GM19324 (cell line): ENCODE results near the gene POR.
"Not testable (repeated sequence)": the region's sequence is repeated elsewhere in the genome, so short reads cannot be mapped to it uniquely, and the experiment has no call there.

ENCODE experiments used
- ATAC-seq: cut with Tn5 transposase; IDR thresholded peaks from one replicate; pipeline ENCODE4 v1.9.1; 2021; ENCODE audit warnings: mild to moderate bottlenecking, moderate library complexity; ENCODE audit not compliant: unreplicated experiment, low FRiP score

POR gene

GRCh38 chr7:75987805-75988567 is 73.0 kb downstream of the POR start:
- no peak for ATAC-seq

GRCh38 chr7:75988568-75989499 is 73.9 kb downstream of the POR start:
- ATAC-seq: no peak

DNA sequence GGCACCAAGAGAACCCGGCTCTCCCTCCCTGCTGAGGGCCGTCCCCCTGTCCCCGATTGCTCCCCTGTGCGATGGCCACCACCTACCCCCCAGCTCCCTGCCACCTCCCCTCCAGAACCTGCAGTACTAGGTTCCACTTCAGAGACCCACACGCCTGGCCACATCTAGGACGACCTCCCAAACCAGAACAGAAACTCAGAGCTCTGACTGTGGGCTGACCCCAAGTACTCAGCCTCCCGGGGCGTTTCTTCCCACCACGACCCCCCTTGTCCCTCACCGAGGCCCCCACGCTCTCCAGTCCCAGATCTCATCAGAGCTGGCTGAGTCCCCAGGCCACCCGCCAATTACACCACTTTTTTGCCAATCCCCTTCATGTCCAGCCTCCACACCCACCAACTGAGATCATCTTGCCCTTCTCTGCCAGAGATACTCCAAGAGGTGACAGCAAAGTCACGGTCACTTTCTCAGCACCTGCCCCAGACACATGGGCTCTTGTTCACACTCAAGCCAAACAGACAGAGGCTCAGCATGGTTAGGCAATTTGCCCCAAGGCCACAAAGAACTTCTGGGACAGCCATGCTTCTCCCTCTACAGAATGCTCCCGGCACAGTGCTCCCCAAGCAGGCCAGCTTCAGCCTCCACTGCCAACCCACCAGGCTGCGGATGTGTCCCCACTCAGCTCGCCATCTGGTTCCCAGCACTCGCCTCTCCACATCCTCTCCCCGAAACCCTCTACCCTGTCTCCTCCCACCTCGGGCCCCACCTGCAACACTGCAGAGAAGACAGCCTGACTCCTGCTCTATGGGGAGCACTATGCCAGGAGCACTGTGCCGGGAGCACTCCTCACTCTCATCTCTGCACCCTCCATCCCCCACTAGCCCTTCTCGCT is 74.8 kb downstream of the POR start:
- ATAC-seq: no peak

GRCh38 chr7:75991531-75992082 is 76.7 kb downstream of the POR start:
- no peak for ATAC-seq

GRCh38 chr7:75992083-75992755 is 77.3 kb downstream of the POR start:
- ATAC-seq: no peak

GRCh38 chr7:75993689-75994387 is 78.9 kb downstream of the POR start:
- ATAC-seq: no peak

GRCh38 chr7:75994388-75995051 is 79.6 kb downstream of the POR start, which contains the start of gene TMEM120A:
TSS of gene TMEM120A (minus strand) at chr7:75994595. CDS start at chr7:75994570, 25 bp downstream.
- ATAC-seq: peak; percentile 95

- ATAC-seq: no peak
Observed at GRCh38 chr7:75995052-75995471, 80.1 kb downstream of the POR start.

- ATAC-seq: no peak
Observed at GRCh38 chr7:75995996-75996395, 81.0 kb downstream of the POR start.

DNA sequence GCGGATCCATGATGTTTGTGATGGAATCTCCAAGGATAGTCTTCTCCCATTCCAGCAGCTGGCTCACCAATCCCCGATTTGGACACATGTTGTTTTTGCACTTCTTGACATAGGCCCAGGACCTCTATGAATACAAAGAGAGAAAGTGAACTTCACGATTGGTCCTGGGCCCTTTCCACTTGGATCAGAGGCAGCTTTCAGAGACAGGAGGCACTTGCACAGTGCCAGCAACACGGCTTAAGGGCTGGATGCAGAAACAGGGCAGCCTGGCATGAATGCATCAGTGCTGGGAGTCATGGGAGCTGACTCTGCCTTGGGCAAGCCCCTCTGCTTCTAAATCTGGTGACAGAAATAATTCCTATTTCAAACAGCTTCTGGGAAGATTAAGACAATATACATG is 81.5 kb downstream of the POR start:
- no peak for ATAC-seq

DNA sequence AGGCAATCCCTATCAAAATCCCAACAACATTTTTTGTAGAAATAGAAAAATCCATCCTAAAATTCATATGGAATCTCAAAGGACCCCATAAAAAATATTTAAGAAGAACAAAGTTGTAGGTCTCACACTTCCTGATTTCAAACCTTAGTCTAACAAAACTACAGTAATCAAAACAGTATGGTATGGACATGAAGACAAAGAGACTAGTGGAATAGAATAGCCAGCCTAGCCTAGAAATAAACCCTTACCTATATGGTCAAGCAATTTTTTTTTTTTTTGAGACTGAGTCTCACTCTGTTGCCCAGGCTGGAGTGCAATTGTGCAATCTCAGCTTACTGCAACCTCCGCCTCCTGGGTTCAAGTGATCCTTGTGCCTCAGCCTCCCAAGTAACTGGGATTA is 83.1 kb downstream of the POR start:
- no peak for ATAC-seq

DNA sequence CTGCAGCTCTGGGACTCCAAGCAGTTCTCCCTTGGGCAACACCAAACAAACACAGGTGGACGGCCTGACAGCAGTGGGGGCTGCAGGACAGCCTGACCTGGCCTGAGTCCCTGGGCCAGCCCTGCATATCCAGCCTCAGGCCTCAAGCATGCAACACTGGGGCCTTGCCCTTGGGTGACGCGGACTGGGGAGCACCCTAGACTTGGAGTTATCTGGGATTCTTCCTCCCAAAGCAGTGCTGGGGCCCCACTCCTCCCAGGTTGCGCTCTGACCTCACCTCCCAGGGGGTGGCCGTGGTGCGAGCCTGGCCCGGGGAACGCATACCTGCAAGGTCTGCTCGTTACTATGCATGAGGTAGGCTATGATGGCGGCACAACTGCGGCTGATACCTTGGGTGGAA is 85.6 kb downstream of the POR start:
- ATAC-seq: no peak

- ATAC-seq: no peak
Observed at GRCh38 chr7:76002139-76002538, 87.2 kb downstream of the POR start.

DNA sequence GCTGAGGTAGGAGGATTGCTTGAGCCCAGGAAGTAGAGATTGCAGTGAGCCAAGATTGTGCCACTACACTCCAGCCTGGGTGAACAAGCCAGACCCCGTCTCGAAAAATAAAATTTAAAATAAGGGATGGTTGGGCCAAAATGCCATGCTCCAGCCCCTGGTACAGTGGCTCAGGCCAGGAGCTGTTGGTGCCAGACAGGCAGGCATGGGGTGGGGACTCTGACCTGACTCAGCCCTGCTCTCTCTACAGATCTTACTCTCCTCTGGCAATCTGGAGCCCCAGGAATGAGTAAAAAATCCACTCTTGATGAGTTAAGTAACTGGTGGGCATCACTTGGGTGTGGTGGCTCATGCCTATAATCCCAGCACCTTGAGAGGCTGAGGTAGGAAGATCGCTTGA is 87.9 kb downstream of the POR start:
- ATAC-seq: no peak

- ATAC-seq: no peak
Observed at GRCh38 chr7:76003351-76003750, 88.4 kb downstream of the POR start.

GRCh38 chr7:76005004-76005403 is 90.0 kb downstream of the POR start:
- ATAC-seq: not testable (repeated sequence)

GRCh38 chr7:76008156-76008687 is 93.3 kb downstream of the POR start:
- ATAC-seq: no peak
